Measurements from ENCODE around the gene KRT36. TPM values are rescaled to one million over a fixed set of nuclear protein-coding genes. Genes with fewer than 3 reads are reported as not detected.

The KRT36 gene
- total and polyA plus RNA-seq, 2 of the 8 experiments (the other 6 are each of a cell fraction or from before 2014, with no cell fraction given): not detected

DNA sequence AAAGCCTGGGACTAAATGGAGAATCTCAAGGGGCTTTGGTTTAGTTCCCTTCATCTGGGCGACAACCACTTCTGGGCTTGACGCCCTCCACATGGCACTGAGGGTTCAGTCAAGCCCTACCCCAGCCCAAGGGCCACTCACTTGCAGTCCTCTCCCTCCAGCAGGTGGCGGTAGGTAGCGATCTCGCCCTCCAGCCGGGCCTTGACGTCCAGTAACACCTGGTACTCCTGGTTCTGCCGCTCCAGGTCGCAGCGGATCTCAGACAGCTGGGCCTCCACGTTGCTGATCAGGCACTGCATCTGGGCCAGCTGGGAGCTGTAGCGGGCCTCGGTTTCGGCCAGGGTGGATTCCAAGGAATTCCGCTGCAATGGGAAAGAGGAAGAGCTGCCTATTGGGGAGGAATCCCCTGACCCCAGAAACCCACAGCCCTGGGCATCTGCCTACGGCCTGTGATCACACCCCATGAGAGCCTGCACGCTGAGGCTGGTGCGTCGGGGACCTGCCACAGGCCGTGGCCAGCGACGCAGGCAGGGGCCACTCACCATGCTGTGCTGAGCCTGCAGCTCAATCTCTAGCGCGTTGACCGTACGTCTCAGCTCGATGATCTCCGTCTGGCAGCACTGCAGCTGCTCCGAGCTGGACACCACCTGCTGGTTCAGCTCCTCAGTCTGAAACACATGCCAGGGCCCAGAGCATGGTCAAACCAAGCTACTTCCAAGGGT, 2.7 kb downstream of the KRT36 start (continued):
- TF ChIP-seq E2F6 (IDR thresholded peaks at IDR 0.05): peak; percentile 89
- TF ChIP-seq TAF7 (optimal IDR thresholded peaks at IDR 0.05; ENCODE audit: borderline replicate concordance, low read depth, low read length): no peak
- peak; percentile 75 to 83 for TF ChIP-seq RAD21 (IDR thresholded peaks at IDR 0.05 in 1 of 2, conservative IDR thresholded peaks at IDR 0.05 in 1 of 2; ENCODE audit: low read depth in 2 of 2, low read length in 2 of 2)
- TF ChIP-seq CEBPB (IDR thresholded peaks at IDR 0.05; ENCODE audit: low read depth, low read length): no peak
- no peak for TF ChIP-seq BACH1 (IDR thresholded peaks at IDR 0.05; ENCODE audit: low read length)
- no peak for TF ChIP-seq CBX5 (IDR thresholded peaks at IDR 0.05; ENCODE audit: low read depth, low read length)
- peak; percentile 66; the same call in 1 of the 2 replicates for TF ChIP-seq TCF12 (IDR thresholded peaks at IDR 0.05; ENCODE audit: low read depth, low read length)
- TF ChIP-seq JUN (IDR thresholded peaks at IDR 0.05; ENCODE audit: low read depth, low read length): no peak
- TF ChIP-seq MAFK (IDR thresholded peaks at IDR 0.05; ENCODE audit: low read depth, low read length): no peak
- no peak for TF ChIP-seq HDAC2 (IDR thresholded peaks at IDR 0.05; ENCODE audit: borderline replicate concordance in 1 of 2, low read depth in 2 of 2, low read length in 2 of 2)
- TF ChIP-seq KDM5A (IDR thresholded peaks at IDR 0.05; ENCODE audit: low read length): no peak
- TF ChIP-seq CHD2 (IDR thresholded peaks at IDR 0.05; ENCODE audit: low read length): 0 out of 2 replicates have a peak, but pooled peaks have one; percentile 13
- TF ChIP-seq NANOG (IDR thresholded peaks at IDR 0.05; ENCODE audit: insufficient read depth, low read depth, low read length, poor library complexity, severe bottlenecking): no peak
- no peak for TF ChIP-seq KDM1A (IDR thresholded peaks at IDR 0.05; ENCODE audit: borderline replicate concordance, low read length)
- no peak for TF ChIP-seq TBP (IDR thresholded peaks at IDR 0.05; ENCODE audit: low read depth, low read length)
- TF ChIP-seq EP300 (IDR thresholded peaks at IDR 0.05; ENCODE audit: borderline replicate concordance in 1 of 2, low read depth in 2 of 2, low read length in 2 of 2): no peak
- no peak for TF ChIP-seq NRF1 (IDR thresholded peaks at IDR 0.05; ENCODE audit: low read depth, low read length)
- TF ChIP-seq SIN3A (conservative IDR thresholded peaks at IDR 0.05 in 1 of 2, IDR thresholded peaks at IDR 0.05 in 1 of 2; ENCODE audit: low read depth in 1 of 2, low read length in 2 of 2): no peak; a peak in 1 of 4 replicates
- TF ChIP-seq YY1 (IDR thresholded peaks at IDR 0.05; ENCODE audit: low read depth, low read length): no peak
- TF ChIP-seq SP1 (IDR thresholded peaks at IDR 0.05; ENCODE audit: low read depth, low read length): no peak
- TF ChIP-seq JUND (IDR thresholded peaks at IDR 0.05; ENCODE audit: low read length): no peak
- TF ChIP-seq EZH2 (IDR thresholded peaks at IDR 0.05; ENCODE audit: low read depth, low read length, severe bottlenecking): no peak
- TF ChIP-seq TEAD4 (IDR thresholded peaks at IDR 0.05; ENCODE audit: low read depth, low read length): no peak
